PC-9 (cell line): ENCODE results near the gene MPP2. TPM values are rescaled to one million over a fixed set of nuclear protein-coding genes. Genes with fewer than 3 reads are reported as not detected.

ENCODE experiments used
- BruUV-seq: library from RNA; stranded (reverse); fragments of 400-500 nt; replicated peaks from 2 replicates; lab custom pipeline; 2021; lab: Mats Ljungman, UMichigan
- CTCF ChIA-PET: fragments of 300-600 bp; sonication (Branson Sonifier 250); formaldehyde crosslinking; loops from one replicate; lab custom pipeline; 2022; ENCODE audit warnings: antibody characterized with exemption; lab: Charles Lee
- POLR2A ChIA-PET: fragments of 300-600 bp; sonication (Branson Sonifier 250); formaldehyde crosslinking; loops from one replicate; lab custom pipeline; 2022; ENCODE audit warnings: antibody characterized with exemption; ENCODE audit not compliant: unreplicated experiment; lab: Charles Lee
- DNase-seq, 2 experiments: peaks; one replicate each; pipeline versions ENCODE4 v3.0.0 to v3.0.0-alpha.2; 2015 to 2022; ENCODE audit warnings: mixed read lengths in 1 of 2
- H2AFZ ChIP-seq: fragments of 200-600 bp; sonication (generic); 2 replicates; pipeline ENCODE4 v1.8.1; 2017; ENCODE audit warnings: antibody characterized with exemption
- H3F3A ChIP-seq: fragments of 200-600 bp; sonication (generic); 2 replicates; pipeline ENCODE4 v1.8.1; 2017; ENCODE audit warnings: antibody characterized with exemption, mild to moderate bottlenecking, low read depth; ENCODE audit not compliant: insufficient read depth
- H3K27ac ChIP-seq: fragments of 200-600 bp; sonication (generic); 2 replicates; pipeline ENCODE4 v1.6.1; 2016; ENCODE audit warnings: mixed run types
- H3K27me3 ChIP-seq: fragments of 200-600 bp; sonication (generic); 2 replicates; pipeline ENCODE4 v1.6.1; 2016; ENCODE audit warnings: low read depth, mixed run types; ENCODE audit not compliant: insufficient read depth
- H3K36me3 ChIP-seq: fragments of 200-600 bp; sonication (generic); 2 replicates; pipeline ENCODE4 v1.6.1; 2016; ENCODE audit warnings: low read depth, mixed run types
- H3K4me1 ChIP-seq: fragments of 200-600 bp; sonication (generic); replicated peaks from 2 replicates; pipeline ENCODE4 v1.6.1; 2016; ENCODE audit warnings: mixed run types; ENCODE audit not compliant: insufficient read depth
- H3K4me2 ChIP-seq: fragments of 200-600 bp; sonication (generic); 2 replicates; pipeline ENCODE4 v1.6.1; 2017; ENCODE audit warnings: mixed run types
- H3K4me3 ChIP-seq: fragments of 200-600 bp; sonication (generic); 2 replicates; pipeline ENCODE4 v1.6.1; 2016; ENCODE audit warnings: mixed run types
- H3K79me2 ChIP-seq: fragments of 200-600 bp; sonication (generic); 2 replicates; pipeline ENCODE4 v1.6.1; 2017; ENCODE audit warnings: low read depth, mixed run types
- H3K9me2 ChIP-seq: fragments of 200-600 bp; sonication (generic); 2 replicates; pipeline ENCODE4 v1.8.1; 2017; ENCODE audit warnings: mild to moderate bottlenecking; ENCODE audit not compliant: insufficient read depth
- H3K9me3 ChIP-seq: fragments of 200-600 bp; sonication (generic); 2 replicates; pipeline ENCODE4 v1.8.1; 2016; ENCODE audit warnings: low read depth; ENCODE audit not compliant: insufficient read depth
- H4K20me1 ChIP-seq: fragments of 200-600 bp; sonication (generic); 2 replicates; pipeline ENCODE4 v1.8.1; 2017; ENCODE audit not compliant: insufficient read depth
- EZH2 ChIP-seq: fragments of 200-600 bp; sonication (generic); IDR thresholded peaks from 2 replicates; pipeline ENCODE4 v1.8.0; 2017; ENCODE audit warnings: antibody characterized with exemption, low read depth
- intact Hi-C: fragments of 100-400 bp; cut with micrococcal nuclease; formaldehyde crosslinking; loops from one replicate; pipeline ENCODE4 v1.10.0; 2022; ENCODE audit not compliant: unreplicated experiment
- total RNA-seq: library from RNA; stranded (reverse); gene quantifications from 2 replicates; pipeline ENCODE4 v1.2.3, GENCODE V29; 2021
- TF ChIP-seq, protein P1 (sequence below): fragments of 200-600 bp; sonication (generic); conservative IDR thresholded peaks from 2 replicates; pipeline ENCODE4 v1.6.1; 2017; ENCODE audit warnings: mixed run types, antibody characterized with exemption, mild to moderate bottlenecking, moderate library complexity

Gene MPP2
- total RNA-seq, 1 experiment from 2014 or later, result 5.6 TPM

DNA sequence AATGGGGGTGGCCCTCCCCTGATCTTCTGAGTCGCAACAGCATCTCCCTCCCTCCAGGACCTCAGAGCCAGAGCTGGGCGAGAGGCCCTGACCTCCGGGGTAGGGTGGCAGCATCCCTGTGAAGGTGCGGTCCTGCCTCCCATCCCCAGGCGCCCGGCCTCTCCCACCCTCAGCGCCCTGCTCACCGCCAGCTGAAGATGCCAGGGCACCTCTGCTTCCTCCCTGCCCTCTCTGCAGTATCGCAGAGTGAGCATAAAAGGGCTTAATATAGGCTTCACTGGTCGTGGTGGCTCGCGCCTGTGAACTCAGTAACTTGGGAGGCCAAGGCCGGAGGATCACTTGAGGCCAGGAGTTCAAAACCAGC, 10.7 kb upstream of the MPP2 start:
- Histone ChIP-seq H3K4me1 (no peaks in the 10 kb centered on the region), H3K27ac (no peak overlapping the region), H3F3A (no peaks in the 10 kb centered on the region), H3K4me3 (no peak overlapping the region), H3K9me3 (no peaks in the 10 kb centered on the region), H2AFZ (no peak overlapping the region), H3K79me2 (no peaks in the 10 kb centered on the region), H3K4me2 (no peak overlapping the region), H4K20me1 (no peaks in the 10 kb centered on the region; the same call in 1 of the 2 replicates), H3K36me3 (no peaks in the 10 kb centered on the region), H3K9me2 (no peaks in the 10 kb centered on the region), H3K27me3 (peaks cover 17% of the 10 kb centered on the region)
- no peak for DNase-seq
- no TSS peak for BruUV-seq
- ChIA-PET CTCF (no interaction called here), POLR2A (no interaction called here)
- intact Hi-C loops, result no loop called here
- no peak for TF ChIP-seq EZH2
- TF ChIP-seq, protein P1, sequence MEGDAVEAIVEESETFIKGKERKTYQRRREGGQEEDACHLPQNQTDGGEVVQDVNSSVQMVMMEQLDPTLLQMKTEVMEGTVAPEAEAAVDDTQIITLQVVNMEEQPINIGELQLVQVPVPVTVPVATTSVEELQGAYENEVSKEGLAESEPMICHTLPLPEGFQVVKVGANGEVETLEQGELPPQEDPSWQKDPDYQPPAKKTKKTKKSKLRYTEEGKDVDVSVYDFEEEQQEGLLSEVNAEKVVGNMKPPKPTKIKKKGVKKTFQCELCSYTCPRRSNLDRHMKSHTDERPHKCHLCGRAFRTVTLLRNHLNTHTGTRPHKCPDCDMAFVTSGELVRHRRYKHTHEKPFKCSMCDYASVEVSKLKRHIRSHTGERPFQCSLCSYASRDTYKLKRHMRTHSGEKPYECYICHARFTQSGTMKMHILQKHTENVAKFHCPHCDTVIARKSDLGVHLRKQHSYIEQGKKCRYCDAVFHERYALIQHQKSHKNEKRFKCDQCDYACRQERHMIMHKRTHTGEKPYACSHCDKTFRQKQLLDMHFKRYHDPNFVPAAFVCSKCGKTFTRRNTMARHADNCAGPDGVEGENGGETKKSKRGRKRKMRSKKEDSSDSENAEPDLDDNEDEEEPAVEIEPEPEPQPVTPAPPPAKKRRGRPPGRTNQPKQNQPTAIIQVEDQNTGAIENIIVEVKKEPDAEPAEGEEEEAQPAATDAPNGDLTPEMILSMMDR, result no peak

DNA sequence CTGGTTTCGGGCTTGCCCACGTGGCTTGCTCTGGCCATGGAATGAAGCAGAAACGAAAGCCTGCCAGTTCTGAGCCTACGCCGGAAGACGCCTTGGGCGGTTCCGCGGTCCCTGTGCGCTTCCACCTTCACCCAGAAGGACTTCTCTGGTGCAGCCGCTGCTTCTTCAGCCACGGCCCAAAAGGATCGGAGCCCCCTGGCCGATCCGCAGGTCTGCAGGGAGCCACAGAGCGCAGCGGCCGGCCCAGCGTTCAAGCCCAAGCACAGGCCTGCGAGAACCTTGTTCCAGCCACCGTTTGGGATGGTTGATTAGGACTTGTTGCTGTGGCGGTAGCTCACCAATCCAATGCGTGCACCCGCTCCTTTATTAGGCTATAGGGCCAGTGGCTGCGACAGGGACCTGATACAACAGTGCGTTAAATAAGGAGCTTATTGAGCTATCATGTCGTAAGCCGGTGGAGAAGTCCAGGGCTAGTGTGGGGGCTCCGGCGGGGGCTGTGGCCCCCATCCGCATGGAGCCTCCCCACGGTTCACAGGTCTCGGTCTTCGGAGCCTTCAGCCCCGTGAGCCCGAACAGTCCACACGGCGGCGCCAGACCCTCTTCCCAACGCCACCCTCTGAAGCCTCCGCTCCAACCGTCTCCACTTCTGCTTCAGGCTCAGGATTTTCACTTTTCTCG, 10.2 kb upstream of the MPP2 start:
- Histone ChIP-seq H3K79me2 (no peaks in the 10 kb centered on the region), H3K36me3 (no peaks in the 10 kb centered on the region), H3K9me2 (no peaks in the 10 kb centered on the region), H3K27ac (no peak overlapping the region), H3K4me2 (no peak overlapping the region), H3K4me3 (no peak overlapping the region), H3K4me1 (no peaks in the 10 kb centered on the region), H3K9me3 (no peaks in the 10 kb centered on the region), H2AFZ (no peak overlapping the region), H4K20me1 (no peaks in the 10 kb centered on the region; the same call in 1 of the 2 replicates), H3F3A (no peaks in the 10 kb centered on the region), H3K27me3 (peaks cover 22% of the 10 kb centered on the region)
- no peak for TF ChIP-seq EZH2
- TF ChIP-seq, protein P1, result no peak
- BruUV-seq, result no TSS peak
- DNase-seq, result no peak
- ChIA-PET POLR2A (no interaction called here), CTCF (no interaction called here)
- intact Hi-C loops, result no loop called here

DNA sequence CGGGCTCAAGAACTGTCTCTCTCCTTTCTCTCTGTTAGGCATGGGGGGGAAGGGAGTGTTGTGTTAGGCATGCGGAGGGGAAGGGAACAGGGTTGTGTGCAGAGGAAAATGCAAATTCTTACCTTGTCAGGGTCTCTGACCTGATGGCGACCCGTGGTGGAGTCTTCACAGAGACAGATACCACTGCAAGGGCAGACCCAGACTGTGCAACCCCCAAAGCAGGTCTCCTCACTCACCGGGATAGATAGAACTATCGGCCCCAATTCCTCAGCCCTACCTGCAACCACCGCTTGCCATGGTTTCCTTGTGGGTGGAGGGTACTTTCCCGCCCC, 9.6 kb upstream of the MPP2 start:
- H3F3A ChIP-seq, result no peaks in the 10 kb centered on the region
- H3K36me3 ChIP-seq, result no peaks in the 10 kb centered on the region
- no peak overlapping the region for H3K4me3 ChIP-seq
- H3K79me2 ChIP-seq, result no peaks in the 10 kb centered on the region
- no peaks in the 10 kb centered on the region for H3K9me3 ChIP-seq
- no peaks in the 10 kb centered on the region; the same call in 1 of the 2 replicates for H4K20me1 ChIP-seq
- H3K27ac ChIP-seq, result no peak overlapping the region
- ChIA-PET CTCF (no interaction called here), POLR2A (no interaction called here)
- H2AFZ ChIP-seq, result no peak overlapping the region
- H3K4me2 ChIP-seq, result no peak overlapping the region
- no TSS peak for BruUV-seq
- H3K4me1 ChIP-seq, result no peaks in the 10 kb centered on the region
- H3K27me3 ChIP-seq, result peaks cover 22% of the 10 kb centered on the region
- no peaks in the 10 kb centered on the region for H3K9me2 ChIP-seq
- no peak for DNase-seq
- TF ChIP-seq, protein P1, result no peak
- intact Hi-C loops, result no loop called here
